OCI-LY7 (cell line): ENCODE data around the gene PEPD. TPM values are rescaled to one million over a fixed set of nuclear protein-coding genes. Genes with fewer than 3 reads are reported as not detected.
A peak's percentile ranks its signal among the peaks of the same experiment; 100 is the strongest.

ENCODE experiments used
- BruUV-seq: library from RNA; stranded (reverse); fragments of 400-500 nt; replicated peaks from 2 replicates; lab custom pipeline; 2021; lab: Mats Ljungman, UMichigan
- CTCF ChIA-PET: fragments of 300-600 bp; sonication (Branson Sonifier 250); formaldehyde crosslinking; loops from one replicate; lab custom pipeline; 2022; ENCODE audit warnings: antibody characterized with exemption; ENCODE audit not compliant: unreplicated experiment; lab: Charles Lee
- POLR2A ChIA-PET: fragments of 300-600 bp; sonication (Branson Sonifier 250); formaldehyde crosslinking; loops from one replicate; lab custom pipeline; 2022; ENCODE audit warnings: antibody characterized with exemption; lab: Charles Lee
- DNase-seq: peaks from one replicate; pipeline ENCODE4 v3.0.0-alpha.2; 2015; ENCODE audit warnings: low spot score
- H2AFZ ChIP-seq: fragments of 200-600 bp; sonication (generic), shearing (Covaris generic); 2 replicates; pipeline ENCODE4 v1.6.1; 2014; ENCODE audit warnings: mild to moderate bottlenecking, antibody characterized with exemption, low read length, moderate library complexity
- H3K27ac ChIP-seq: fragments of 200-600 bp; sonication (generic); 2 replicates; pipeline ENCODE4 v1.5.1; 2014; ENCODE audit warnings: mixed run types, low read depth, mild to moderate bottlenecking, moderate library complexity, low read length, inconsistent platforms; ENCODE audit not compliant: poor library complexity, severe bottlenecking
- H3K36me3 ChIP-seq: fragments of 200-600 bp; sonication (generic); 2 replicates; pipeline ENCODE4 v1.6.1; 2014; ENCODE audit warnings: mild to moderate bottlenecking, antibody characterized with exemption, low read length, moderate library complexity, mixed read lengths; ENCODE audit not compliant: insufficient read depth
- H3K4me1 ChIP-seq: fragments of 200-600 bp; sonication (generic); 2 replicates; pipeline ENCODE4 v1.5.1; 2014; ENCODE audit warnings: mild to moderate bottlenecking, low read length; ENCODE audit not compliant: insufficient read depth, poor library complexity, severe bottlenecking
- H3K4me2 ChIP-seq: fragments of 200-600 bp; sonication (generic); 2 replicates; pipeline ENCODE4 v1.6.1; 2014; ENCODE audit warnings: mild to moderate bottlenecking, low read length
- H3K4me3 ChIP-seq: fragments of 200-600 bp; sonication (generic); 2 replicates; pipeline ENCODE4 v1.5.1; 2014; ENCODE audit warnings: mild to moderate bottlenecking, low read depth, low read length; ENCODE audit not compliant: poor library complexity, severe bottlenecking
- H3K79me2 ChIP-seq: fragments of 200-600 bp; sonication (generic); 2 replicates; pipeline ENCODE4 v1.6.1; 2016; ENCODE audit warnings: low read depth, mild to moderate bottlenecking, low read length, moderate library complexity, mixed read lengths; ENCODE audit not compliant: insufficient read depth
- H3K9me2 ChIP-seq: fragments of 200-600 bp; sonication (generic); 2 replicates; pipeline ENCODE4 v1.6.1; 2016; ENCODE audit warnings: mild to moderate bottlenecking, low read length, mixed read lengths; ENCODE audit not compliant: insufficient read depth
- H3K9me3 ChIP-seq: fragments of 200-600 bp; sonication (generic); 2 replicates; pipeline ENCODE4 v1.6.1; 2014; ENCODE audit warnings: mild to moderate bottlenecking, mixed run types, low read length, mixed read lengths
- H4K20me1 ChIP-seq: fragments of 200-600 bp; sonication (generic); 2 replicates; pipeline ENCODE4 v1.6.1; 2014; ENCODE audit warnings: mild to moderate bottlenecking, antibody characterized with exemption, low read length, moderate library complexity, mixed read lengths; ENCODE audit not compliant: insufficient read depth
- EZH2phosphoT487 ChIP-seq: fragments of 200-600 bp; sonication (generic); IDR thresholded peaks from 2 replicates; pipeline ENCODE4 v1.6.1; 2018; ENCODE audit warnings: low read depth, borderline replicate concordance, mild to moderate bottlenecking, mixed run types, antibody characterized with exemption, low read length, moderate library complexity, mixed read lengths
- intact Hi-C: fragments of 100-400 bp; cut with micrococcal nuclease; formaldehyde crosslinking; loops from one replicate; pipeline ENCODE4 v1.10.0; 2022; ENCODE audit not compliant: unreplicated experiment
- total RNA-seq, 2 experiments: library from RNA; depleted of rRNA in 1 of 2; stranded (reverse); fragments of >200 nt in 1 of 2; shearing (Covaris generic) in 1 of 2; gene quantifications; 2 replicates each; pipeline ENCODE4 v1.2.3, GENCODE V29; 2014 to 2022
- TF ChIP-seq, protein P1 (sequence below): fragments of 200-600 bp; sonication (generic); conservative IDR thresholded peaks from 2 replicates; pipeline ENCODE4 v1.5.1; 2014; ENCODE audit warnings: mild to moderate bottlenecking, antibody characterized with exemption, low read length, moderate library complexity, mixed read lengths

PEPD gene
- total RNA-seq, 2 experiments from 2014 or later = 24.4 to 29.7 TPM

DNA sequence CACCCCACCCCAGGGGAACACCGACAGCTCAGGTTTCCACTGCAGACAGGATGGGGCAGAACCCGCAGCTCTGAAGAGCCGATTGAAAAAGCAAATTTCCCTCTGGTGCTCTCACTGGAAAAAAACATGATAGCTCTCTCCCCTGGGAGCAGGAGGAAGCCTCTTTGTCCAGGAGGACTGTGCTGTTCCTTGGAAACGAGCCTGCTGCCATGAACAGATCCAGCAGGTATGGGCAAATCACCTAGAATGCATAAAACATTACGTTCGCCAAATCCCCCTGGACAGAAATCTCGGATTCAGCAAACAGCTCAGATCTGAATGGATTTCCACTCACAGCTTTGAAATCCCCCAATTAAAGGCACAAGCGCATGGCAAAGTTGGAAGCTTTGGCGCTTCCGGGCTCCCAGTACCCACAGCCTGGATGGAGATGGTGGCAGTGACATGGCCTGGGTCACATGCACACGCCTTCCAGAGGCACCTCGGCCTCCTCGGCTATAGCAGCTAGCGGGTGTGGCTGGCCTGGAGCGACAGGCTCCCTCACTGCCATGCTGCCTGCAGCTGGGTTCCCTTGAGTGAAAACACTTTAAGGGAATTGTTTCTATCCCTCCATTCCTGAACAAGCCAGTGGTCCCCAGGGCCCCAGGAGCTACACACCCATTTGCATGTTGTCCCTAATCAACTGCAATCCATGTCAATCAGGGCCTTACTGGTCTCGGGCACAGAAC lies 89.0 kb downstream of the PEPD start:
- H2AFZ ChIP-seq = no peak overlapping the region
- H3K9me2 ChIP-seq = no peaks in the 10 kb centered on the region
- H3K4me2 ChIP-seq = no peak overlapping the region
- ChIA-PET POLR2A (no interaction called here), CTCF (no interaction called here)
- BruUV-seq = no TSS peak
- H3K4me1 ChIP-seq = no peaks in the 10 kb centered on the region
- H4K20me1 ChIP-seq = no peaks in the 10 kb centered on the region
- H3K36me3 ChIP-seq = no peaks in the 10 kb centered on the region
- intact Hi-C loops = no loop called here
- no peak for DNase-seq
- TF ChIP-seq EZH2phosphoT487 = no peak
- TF ChIP-seq, protein P1, sequence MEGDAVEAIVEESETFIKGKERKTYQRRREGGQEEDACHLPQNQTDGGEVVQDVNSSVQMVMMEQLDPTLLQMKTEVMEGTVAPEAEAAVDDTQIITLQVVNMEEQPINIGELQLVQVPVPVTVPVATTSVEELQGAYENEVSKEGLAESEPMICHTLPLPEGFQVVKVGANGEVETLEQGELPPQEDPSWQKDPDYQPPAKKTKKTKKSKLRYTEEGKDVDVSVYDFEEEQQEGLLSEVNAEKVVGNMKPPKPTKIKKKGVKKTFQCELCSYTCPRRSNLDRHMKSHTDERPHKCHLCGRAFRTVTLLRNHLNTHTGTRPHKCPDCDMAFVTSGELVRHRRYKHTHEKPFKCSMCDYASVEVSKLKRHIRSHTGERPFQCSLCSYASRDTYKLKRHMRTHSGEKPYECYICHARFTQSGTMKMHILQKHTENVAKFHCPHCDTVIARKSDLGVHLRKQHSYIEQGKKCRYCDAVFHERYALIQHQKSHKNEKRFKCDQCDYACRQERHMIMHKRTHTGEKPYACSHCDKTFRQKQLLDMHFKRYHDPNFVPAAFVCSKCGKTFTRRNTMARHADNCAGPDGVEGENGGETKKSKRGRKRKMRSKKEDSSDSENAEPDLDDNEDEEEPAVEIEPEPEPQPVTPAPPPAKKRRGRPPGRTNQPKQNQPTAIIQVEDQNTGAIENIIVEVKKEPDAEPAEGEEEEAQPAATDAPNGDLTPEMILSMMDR = no peak
- no peaks in the 10 kb centered on the region for H3K9me3 ChIP-seq
- H3K27ac ChIP-seq = no peak overlapping the region
- no peaks in the 10 kb centered on the region for H3K79me2 ChIP-seq
- H3K4me3 ChIP-seq = no peak overlapping the region

DNA sequence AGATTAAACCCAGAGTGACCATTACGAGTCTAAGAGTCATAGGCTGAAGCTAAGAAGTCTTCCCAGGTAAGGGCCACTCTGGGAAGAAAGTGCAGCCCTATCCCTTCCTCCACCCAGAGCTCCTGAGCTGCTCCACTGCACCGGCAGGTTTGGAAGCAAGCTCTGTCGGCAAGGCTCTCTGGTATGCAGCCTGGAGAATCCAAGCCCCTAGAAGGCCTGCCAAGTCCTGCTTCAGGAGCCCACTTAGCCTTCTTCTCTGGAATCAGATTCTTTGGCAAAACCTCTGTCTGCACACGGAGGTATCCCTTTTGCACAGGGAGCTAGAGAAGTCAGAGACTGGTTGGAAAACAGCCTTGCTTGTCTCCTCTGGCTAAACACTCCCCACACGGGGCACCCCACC lies 89.6 kb downstream of the PEPD start:
- BruUV-seq = no TSS peak
- no peaks in the 10 kb centered on the region for H3K79me2 ChIP-seq
- ChIA-PET POLR2A (no interaction called here), CTCF (no interaction called here)
- no peaks in the 10 kb centered on the region for H4K20me1 ChIP-seq
- no peaks in the 10 kb centered on the region for H3K9me2 ChIP-seq
- no peaks in the 10 kb centered on the region for H3K4me1 ChIP-seq
- intact Hi-C loops = no loop called here
- no peak for DNase-seq
- H3K9me3 ChIP-seq = no peaks in the 10 kb centered on the region
- H3K27ac ChIP-seq = no peak overlapping the region
- TF ChIP-seq EZH2phosphoT487 = no peak
- TF ChIP-seq, protein P1 = no peak
- H3K36me3 ChIP-seq = no peaks in the 10 kb centered on the region
- H3K4me3 ChIP-seq = no peak overlapping the region
- no peak overlapping the region for H3K4me2 ChIP-seq
- H2AFZ ChIP-seq = no peak overlapping the region

DNA sequence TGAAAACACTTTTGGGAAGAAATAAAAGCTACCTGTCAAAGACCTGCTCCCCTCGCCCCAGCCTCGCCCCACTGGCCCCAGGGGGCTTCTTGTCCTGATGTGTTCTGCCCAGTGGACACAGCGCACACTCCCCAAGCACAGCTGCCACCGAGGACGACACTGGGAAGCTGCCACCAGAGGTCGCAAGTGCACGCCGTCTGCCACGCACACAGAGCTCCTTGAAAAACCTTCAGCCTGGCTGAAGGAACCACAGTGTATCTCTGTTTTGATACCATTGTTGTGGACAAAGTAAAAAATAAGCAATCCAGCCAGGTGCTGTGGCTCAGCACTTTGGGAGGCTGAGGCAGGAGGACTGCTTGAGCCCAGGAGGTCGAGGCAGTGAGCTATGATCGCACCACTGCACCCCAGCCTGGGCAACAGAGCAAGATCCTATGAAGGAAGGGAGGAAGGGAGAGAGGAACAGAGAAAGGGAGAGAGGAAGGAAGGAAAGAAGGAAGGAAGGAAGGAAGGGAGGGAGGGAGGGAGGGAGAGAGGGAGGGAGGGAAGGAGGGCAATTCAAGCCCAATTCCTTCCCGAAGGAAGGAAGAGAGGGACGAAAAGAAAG lies 90.8 kb downstream of the PEPD start:
- Histone ChIP-seq H3K4me2 (no peak overlapping the region), H3K4me3 (no peak overlapping the region), H3K27ac (no peak overlapping the region), H3K79me2 (no peaks in the 10 kb centered on the region), H4K20me1 (no peaks in the 10 kb centered on the region), H3K9me3 (no peaks in the 10 kb centered on the region), H3K4me1 (no peaks in the 10 kb centered on the region), H2AFZ (no peak overlapping the region), H3K36me3 (no peaks in the 10 kb centered on the region), H3K9me2 (no peaks in the 10 kb centered on the region)
- no TSS peak for BruUV-seq
- ChIA-PET POLR2A (interaction anchor here (0.6 kb wide), 2 partner anchors 423 to 901 kb away, joined by 4 to 8 read pairs; no protein-coding TSS in a partner anchor), CTCF (interaction anchor here (0.6 kb wide), 1 partner anchor 248 kb away, joined by 3 read pairs; no protein-coding TSS in a partner anchor)
- peak; percentile 60 for DNase-seq
- no peak for TF ChIP-seq EZH2phosphoT487
- TF ChIP-seq, protein P1 = peak; percentile 85
- intact Hi-C loops = loop anchor here (1.0 kb wide), 1 partner anchor 341 kb away; no protein-coding TSS in a partner anchor
